GM12878 (cell line): ENCODE data around the gene HMCN2. TPM values are rescaled to one million over a fixed set of nuclear protein-coding genes. Genes with fewer than 3 reads are reported as not detected.

ENCODE experiments used
- ATAC-seq: fragments of 200-7000 bp; cut with Tn5 transposase; 3 replicates; pipeline ENCODE4 v1.9.1; 2020; ENCODE audit warnings: mild to moderate bottlenecking, moderate library complexity
- BruUV-seq: library from RNA; stranded (reverse); fragments of 400-500 nt; replicated peaks from 2 replicates; lab custom pipeline; 2021; lab: Mats Ljungman, UMichigan
- CTCF ChIA-PET: fragments of 300-600 bp; sonication (Branson Sonifier 250); formaldehyde crosslinking; extraction: SDS; loops from one replicate; lab custom pipeline; 2021; ENCODE audit warnings: inconsistent platforms; lab: Yijun Ruan, JAX
- POLR2A ChIA-PET: fragments of 350-600 bp; formaldehyde crosslinking; extraction: SDS; loops from one replicate; lab custom pipeline; 2021; ENCODE audit warnings: inconsistent platforms; lab: Charles Lee
- RAD21 ChIA-PET: fragments of 300-600 bp; sonication (Branson Sonifier 250); formaldehyde crosslinking; loops from one replicate; lab custom pipeline; 2023; ENCODE audit warnings: antibody characterized with exemption; ENCODE audit not compliant: unreplicated experiment; lab: Charles Lee
- SMC1A ChIA-PET: fragments of 300-600 bp; sonication (Branson Sonifier 250); formaldehyde crosslinking; loops from one replicate; lab custom pipeline; 2023; ENCODE audit not compliant: unreplicated experiment, uncharacterized antibody; lab: Charles Lee
- DNase-seq: peaks from one replicate; pipeline ENCODE4 v3.0.0-alpha.2; 2011; ENCODE audit warnings: low read depth, low spot score
- FAIRE-seq: peaks from 3 replicates; lab custom pipeline; 2011; peaks lifted over from hg19 to GRCh38; lab: Jason Lieb, UNC
- H2AFZ ChIP-seq: 2 replicates; pipeline ENCODE4 v1.6.0; 2011; ENCODE audit warnings: low read depth, low read length, control low read depth; ENCODE audit not compliant: control insufficient read depth
- H3K27ac ChIP-seq: 2 replicates; pipeline ENCODE4 v1.5.1; 2011; ENCODE audit warnings: control low read depth; ENCODE audit not compliant: control insufficient read depth, insufficient read depth
- H3K27me3 ChIP-seq, 2 experiments: replicated peaks in 1 of 2; 2 replicates each; pipeline versions ENCODE4 v1.6.0 to v1.6.1; 2011; ENCODE audit warnings: low read length in 1 of 2; ENCODE audit not compliant: control insufficient read depth in 2 of 2, insufficient read depth in 2 of 2
- H3K36me3 ChIP-seq, 2 experiments: 2 replicates each; pipeline ENCODE4 v1.5.1; 2011; ENCODE audit warnings: low read length in 1 of 2; ENCODE audit not compliant: control insufficient read depth in 2 of 2, insufficient read depth in 2 of 2
- H3K4me1 ChIP-seq: 2 replicates; pipeline ENCODE4 v1.6.1; 2011; ENCODE audit warnings: mild to moderate bottlenecking, low read length, moderate library complexity, mixed read lengths; ENCODE audit not compliant: control insufficient read depth, insufficient read depth
- H3K4me2 ChIP-seq: 2 replicates; pipeline ENCODE4 v1.6.0; 2011; ENCODE audit warnings: control low read depth; ENCODE audit not compliant: control insufficient read depth, insufficient read depth
- H3K4me3 ChIP-seq: fragments of 200-600 bp; sonication (generic); 2 replicates; pipeline ENCODE4 v1.5.1; 2016
- H3K79me2 ChIP-seq: 2 replicates; pipeline ENCODE4 v1.6.0; 2011; ENCODE audit warnings: low read length; ENCODE audit not compliant: control insufficient read depth, insufficient read depth
- H3K9ac ChIP-seq: 2 replicates; pipeline ENCODE4 v1.8.0; 2011; ENCODE audit warnings: low read length, control low read depth, mixed read lengths; ENCODE audit not compliant: control insufficient read depth, insufficient read depth
- H3K9me3 ChIP-seq: replicated peaks from 3 replicates; pipeline ENCODE4 v1.5.1; 2011; ENCODE audit warnings: mild to moderate bottlenecking, low read length; ENCODE audit not compliant: control insufficient read depth, insufficient read depth
- H4K20me1 ChIP-seq: 2 replicates; pipeline ENCODE4 v1.6.0; 2011; ENCODE audit not compliant: control insufficient read depth, insufficient read depth
- CBFB ChIP-seq: IDR thresholded peaks from 2 replicates; pipeline ENCODE4 v1.6.1; 2016; ENCODE audit warnings: antibody characterized with exemption, low read depth
- IRF4 ChIP-seq: IDR thresholded peaks from 2 replicates; pipeline ENCODE4 v1.6.1; 2011; ENCODE audit warnings: low read depth, low read length
- PML ChIP-seq: IDR thresholded peaks from 2 replicates; pipeline ENCODE4 v1.6.1; 2012; ENCODE audit warnings: low read length, inconsistent platforms
- RAD21 ChIP-seq: IDR thresholded peaks from 2 replicates; pipeline ENCODE4 v1.6.1; 2011; ENCODE audit warnings: mild to moderate bottlenecking, low read depth, low read length, moderate library complexity; ENCODE audit not compliant: insufficient read depth
- SMAD5 ChIP-seq: IDR thresholded peaks from 2 replicates; pipeline ENCODE4 v1.6.1; 2016; ENCODE audit warnings: antibody characterized with exemption, low read depth
- SMC3 ChIP-seq: IDR thresholded peaks from 2 replicates; pipeline ENCODE4 v1.6.1; 2011; ENCODE audit warnings: low read length, improper control_type of control experiment, borderline replicate concordance
- YY1 ChIP-seq: IDR thresholded peaks from 2 replicates; pipeline ENCODE4 v1.6.1; 2011; ENCODE audit warnings: low read depth, mild to moderate bottlenecking, low read length
- WGBS: methylation state at CpG from one replicate; pipeline ENCODE4 v1.1.6; 2016; ENCODE audit warnings: low lambda C conversion rate; ENCODE audit not compliant: insufficient replicate concordance, insufficient coverage; ENCODE audit errors: missing lambda C conversion rate; 5-methylcytosine and 5-hydroxymethylcytosine counted together
- in situ Hi-C: fragments of 300-500 bp; cut with MboI; formaldehyde crosslinking; loops from 9 replicates; pipeline ENCODE4 v1.14.3; 2018; ENCODE audit warnings: mixed read lengths
- intact Hi-C: fragments of 100-400 bp; cut with micrococcal nuclease; formaldehyde crosslinking; loops from one replicate; pipeline ENCODE4 v1.14.2; 2022; ENCODE audit not compliant: unreplicated experiment
- polyA plus RNA-seq, 11 experiments: library from polyadenylated mRNA; depleted of rRNA in 4 of 11; unstranded in 6 of 11; stranded (reverse) in 5 of 11; fragments of >200 nt; fragmentation: Nextera tagmentation in 4 of 11; fragmentation: Illumina TruSeq in 1 of 11; extraction: Ambion mirVana in 4 of 11; extraction: Trizol in 1 of 11; gene quantifications; 1 replicate in 1 of 11; 2 replicates in 10 of 11; pipeline versions ENCODE4 v1.2.1 to v1.2.3, GENCODE V29; 2011 to 2016; ENCODE audit warnings: inconsistent platforms in 2 of 11, missing spikeins in 2 of 11, low read depth in 1 of 11
- total RNA-seq, 4 experiments: library from RNA; depleted of rRNA in 3 of 4; stranded (reverse); fragments of >200 nt in 3 of 4; fragmentation: Illumina TruSeq in 1 of 4; extraction: Trizol in 1 of 4; gene quantifications; 2 replicates each; pipeline versions ENCODE4 v1.2.1 to v1.2.3, GENCODE V29; 2013 to 2021
- TF ChIP-seq, protein P1 (sequence below): fragments of 450-650 bp; IDR thresholded peaks from 2 replicates; pipeline ENCODE4 v1.6.1; 2016; ENCODE audit warnings: mild to moderate bottlenecking
- TF ChIP-seq, protein P2 (sequence below): fragments of 450-650 bp; IDR thresholded peaks from 2 replicates; pipeline ENCODE4 v1.6.1; 2017; ENCODE audit warnings: mild to moderate bottlenecking, moderate library complexity
- TF ChIP-seq, protein P3 (sequence below): fragments of 450-650 bp; formaldehyde crosslinking; IDR thresholded peaks from 2 replicates; pipeline ENCODE4 v1.4.0; 2022; ENCODE audit warnings: mild to moderate bottlenecking, moderate library complexity
- TF ChIP-seq, protein P4 (sequence below), 3 experiments: IDR thresholded peaks in 2 of 3; conservative IDR thresholded peaks in 1 of 3; 2 replicates each; pipeline ENCODE4 v1.5.1; 2011; ENCODE audit warnings: low read depth in 3 of 3, low read length in 3 of 3, mild to moderate bottlenecking in 3 of 3, control low read depth in 2 of 3, moderate library complexity in 2 of 3, inconsistent platforms in 1 of 3, mixed read lengths in 1 of 3; ENCODE audit not compliant: control insufficient read depth in 2 of 3, insufficient read depth in 1 of 3; ENCODE audit errors: extremely low read depth in 1 of 3

Gene HMCN2
- total and polyA plus RNA-seq, 10 of the 15 experiments (the other 5 are each of a cell fraction or from before 2014, with no cell fraction given), result 0.04 TPM; not detected in 9

DNA sequence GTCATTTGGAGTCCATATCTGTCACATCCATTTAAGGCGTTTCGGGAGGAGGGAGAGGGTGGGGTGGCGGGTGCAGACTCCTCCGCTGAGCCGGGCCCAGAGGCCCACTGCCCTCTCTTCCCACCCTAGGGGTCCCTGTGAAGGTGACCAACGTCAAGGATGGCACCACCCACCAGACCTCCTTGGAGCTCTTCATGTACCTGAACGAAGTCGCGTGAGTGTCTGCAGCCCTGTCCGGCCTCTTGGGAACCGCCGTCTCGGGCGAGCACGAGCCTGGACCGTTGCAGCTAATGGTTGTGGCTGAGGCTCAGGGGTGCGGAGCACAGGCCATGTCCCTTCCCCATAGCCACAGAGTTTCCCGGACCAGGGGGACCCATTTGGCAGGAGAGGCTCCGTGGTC is 214.0 kb downstream of the HMCN2 start:
- POLR2A ChIA-PET, result no interaction called here
- FAIRE-seq (no peak), DNase-seq (no peak), ATAC-seq (no peak)
- no peak overlapping the region for H3K9ac ChIP-seq
- no peak overlapping the region for H3K27ac ChIP-seq
- no TSS peak for BruUV-seq
- H3K4me3 ChIP-seq, result no peak overlapping the region
- in situ Hi-C loops (no loop called here), intact Hi-C loops (no loop called here)
- RAD21 ChIA-PET, result no interaction called here
- 63% methylated on average over 18 of the region's 19 CpGs for WGBS
- H3K36me3 ChIP-seq, result no peaks in the 10 kb centered on the region
- no peaks in the 10 kb centered on the region for H3K4me1 ChIP-seq
- H2AFZ ChIP-seq, result no peak overlapping the region
- peaks cover 0 to 5% of the 10 kb centered on the region in 2 experiments; a peak in 2 of 4 replicates for H3K27me3 ChIP-seq
- H3K4me2 ChIP-seq, result no peak overlapping the region
- no peaks in the 10 kb centered on the region for H4K20me1 ChIP-seq
- SMC1A ChIA-PET, result interaction anchor here (0.6 kb wide), 1 partner anchor 14 kb away, joined by 3 read pairs; no protein-coding TSS in a partner anchor
- no peaks in the 10 kb centered on the region for H3K79me2 ChIP-seq
- H3K9me3 ChIP-seq, result no peaks in the 10 kb centered on the region
- CTCF ChIA-PET, result interaction anchor here (0.6 kb wide), 1 partner anchor 56 kb away, joined by 3 read pairs; no protein-coding TSS in a partner anchor
- TF ChIP-seq PML (no peak), SMAD5 (no peak), SMC3 (no peak), CBFB (no peak), YY1 (no peak), RAD21 (no peak), IRF4 (no peak)
- TF ChIP-seq, protein P1, sequence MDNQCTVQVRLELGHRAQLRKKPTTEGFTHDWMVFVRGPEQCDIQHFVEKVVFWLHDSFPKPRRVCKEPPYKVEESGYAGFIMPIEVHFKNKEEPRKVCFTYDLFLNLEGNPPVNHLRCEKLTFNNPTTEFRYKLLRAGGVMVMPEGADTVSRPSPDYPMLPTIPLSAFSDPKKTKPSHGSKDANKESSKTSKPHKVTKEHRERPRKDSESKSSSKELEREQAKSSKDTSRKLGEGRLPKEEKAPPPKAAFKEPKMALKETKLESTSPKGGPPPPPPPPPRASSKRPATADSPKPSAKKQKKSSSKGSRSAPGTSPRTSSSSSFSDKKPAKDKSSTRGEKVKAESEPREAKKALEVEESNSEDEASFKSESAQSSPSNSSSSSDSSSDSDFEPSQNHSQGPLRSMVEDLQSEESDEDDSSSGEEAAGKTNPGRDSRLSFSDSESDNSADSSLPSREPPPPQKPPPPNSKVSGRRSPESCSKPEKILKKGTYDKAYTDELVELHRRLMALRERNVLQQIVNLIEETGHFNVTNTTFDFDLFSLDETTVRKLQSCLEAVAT, result no peak
- TF ChIP-seq, protein P2, sequence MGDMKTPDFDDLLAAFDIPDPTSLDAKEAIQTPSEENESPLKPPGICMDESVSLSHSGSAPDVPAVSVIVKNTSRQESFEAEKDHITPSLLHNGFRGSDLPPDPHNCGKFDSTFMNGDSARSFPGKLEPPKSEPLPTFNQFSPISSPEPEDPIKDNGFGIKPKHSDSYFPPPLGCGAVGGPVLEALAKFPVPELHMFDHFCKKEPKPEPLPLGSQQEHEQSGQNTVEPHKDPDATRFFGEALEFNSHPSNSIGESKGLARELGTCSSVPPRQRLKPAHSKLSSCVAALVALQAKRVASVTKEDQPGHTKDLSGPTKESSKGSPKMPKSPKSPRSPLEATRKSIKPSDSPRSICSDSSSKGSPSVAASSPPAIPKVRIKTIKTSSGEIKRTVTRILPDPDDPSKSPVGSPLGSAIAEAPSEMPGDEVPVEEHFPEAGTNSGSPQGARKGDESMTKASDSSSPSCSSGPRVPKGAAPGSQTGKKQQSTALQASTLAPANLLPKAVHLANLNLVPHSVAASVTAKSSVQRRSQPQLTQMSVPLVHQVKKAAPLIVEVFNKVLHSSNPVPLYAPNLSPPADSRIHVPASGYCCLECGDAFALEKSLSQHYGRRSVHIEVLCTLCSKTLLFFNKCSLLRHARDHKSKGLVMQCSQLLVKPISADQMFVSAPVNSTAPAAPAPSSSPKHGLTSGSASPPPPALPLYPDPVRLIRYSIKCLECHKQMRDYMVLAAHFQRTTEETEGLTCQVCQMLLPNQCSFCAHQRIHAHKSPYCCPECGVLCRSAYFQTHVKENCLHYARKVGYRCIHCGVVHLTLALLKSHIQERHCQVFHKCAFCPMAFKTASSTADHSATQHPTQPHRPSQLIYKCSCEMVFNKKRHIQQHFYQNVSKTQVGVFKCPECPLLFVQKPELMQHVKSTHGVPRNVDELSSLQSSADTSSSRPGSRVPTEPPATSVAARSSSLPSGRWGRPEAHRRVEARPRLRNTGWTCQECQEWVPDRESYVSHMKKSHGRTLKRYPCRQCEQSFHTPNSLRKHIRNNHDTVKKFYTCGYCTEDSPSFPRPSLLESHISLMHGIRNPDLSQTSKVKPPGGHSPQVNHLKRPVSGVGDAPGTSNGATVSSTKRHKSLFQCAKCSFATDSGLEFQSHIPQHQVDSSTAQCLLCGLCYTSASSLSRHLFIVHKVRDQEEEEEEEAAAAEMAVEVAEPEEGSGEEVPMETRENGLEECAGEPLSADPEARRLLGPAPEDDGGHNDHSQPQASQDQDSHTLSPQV, result no peak
- TF ChIP-seq, protein P3, sequence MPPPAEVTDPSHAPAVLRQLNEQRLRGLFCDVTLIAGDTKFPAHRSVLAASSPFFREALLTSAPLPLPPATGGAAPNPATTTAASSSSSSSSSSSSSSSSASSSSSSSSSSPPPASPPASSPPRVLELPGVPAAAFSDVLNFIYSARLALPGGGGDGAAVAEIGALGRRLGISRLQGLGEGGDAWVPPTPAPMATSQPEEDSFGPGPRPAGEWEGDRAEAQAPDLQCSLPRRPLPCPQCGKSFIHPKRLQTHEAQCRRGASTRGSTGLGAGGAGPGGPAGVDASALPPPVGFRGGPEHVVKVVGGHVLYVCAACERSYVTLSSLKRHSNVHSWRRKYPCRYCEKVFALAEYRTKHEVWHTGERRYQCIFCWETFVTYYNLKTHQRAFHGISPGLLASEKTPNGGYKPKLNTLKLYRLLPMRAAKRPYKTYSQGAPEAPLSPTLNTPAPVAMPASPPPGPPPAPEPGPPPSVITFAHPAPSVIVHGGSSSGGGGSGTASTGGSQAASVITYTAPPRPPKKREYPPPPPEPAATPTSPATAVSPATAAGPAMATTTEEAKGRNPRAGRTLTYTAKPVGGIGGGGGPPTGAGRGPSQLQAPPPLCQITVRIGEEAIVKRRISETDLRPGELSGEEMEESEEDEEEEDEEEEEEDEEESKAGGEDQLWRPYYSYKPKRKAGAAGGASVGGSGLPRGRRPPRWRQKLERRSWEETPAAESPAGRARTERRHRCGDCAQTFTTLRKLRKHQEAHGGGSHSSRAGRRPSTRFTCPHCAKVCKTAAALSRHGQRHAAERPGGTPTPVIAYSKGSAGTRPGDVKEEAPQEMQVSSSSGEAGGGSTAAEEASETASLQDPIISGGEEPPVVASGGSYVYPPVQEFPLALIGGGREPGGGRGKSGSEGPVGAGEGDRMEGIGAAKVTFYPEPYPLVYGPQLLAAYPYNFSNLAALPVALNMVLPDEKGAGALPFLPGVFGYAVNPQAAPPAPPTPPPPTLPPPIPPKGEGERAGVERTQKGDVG (CRISPR knock-in tag), result no peak
- TF ChIP-seq, protein P4, sequence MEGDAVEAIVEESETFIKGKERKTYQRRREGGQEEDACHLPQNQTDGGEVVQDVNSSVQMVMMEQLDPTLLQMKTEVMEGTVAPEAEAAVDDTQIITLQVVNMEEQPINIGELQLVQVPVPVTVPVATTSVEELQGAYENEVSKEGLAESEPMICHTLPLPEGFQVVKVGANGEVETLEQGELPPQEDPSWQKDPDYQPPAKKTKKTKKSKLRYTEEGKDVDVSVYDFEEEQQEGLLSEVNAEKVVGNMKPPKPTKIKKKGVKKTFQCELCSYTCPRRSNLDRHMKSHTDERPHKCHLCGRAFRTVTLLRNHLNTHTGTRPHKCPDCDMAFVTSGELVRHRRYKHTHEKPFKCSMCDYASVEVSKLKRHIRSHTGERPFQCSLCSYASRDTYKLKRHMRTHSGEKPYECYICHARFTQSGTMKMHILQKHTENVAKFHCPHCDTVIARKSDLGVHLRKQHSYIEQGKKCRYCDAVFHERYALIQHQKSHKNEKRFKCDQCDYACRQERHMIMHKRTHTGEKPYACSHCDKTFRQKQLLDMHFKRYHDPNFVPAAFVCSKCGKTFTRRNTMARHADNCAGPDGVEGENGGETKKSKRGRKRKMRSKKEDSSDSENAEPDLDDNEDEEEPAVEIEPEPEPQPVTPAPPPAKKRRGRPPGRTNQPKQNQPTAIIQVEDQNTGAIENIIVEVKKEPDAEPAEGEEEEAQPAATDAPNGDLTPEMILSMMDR (IDR thresholded peaks at IDR 0.05 in 2 of 3, conservative IDR thresholded peaks at IDR 0.05 in 1 of 3; ENCODE audit: control insufficient read depth in 2 of 3, extremely low read depth in 1 of 3, insufficient read depth in 1 of 3, low read depth in 3 of 3, low read length in 3 of 3), result no peak
